OCI-LY3 (cell line): ENCODE measurements around the gene OTOS.

ENCODE experiments used
- EZH2phosphoT487 ChIP-seq: fragments of 200-600 bp; shearing (Covaris generic); IDR thresholded peaks from 2 replicates; pipeline ENCODE4 v1.6.1; 2018; ENCODE audit warnings: antibody characterized with exemption, mixed run types, low read depth
- TF ChIP-seq, protein P1 (sequence below): fragments of 200-600, 300-600 bp; sonication (generic); IDR thresholded peaks from 2 replicates; pipeline ENCODE4 v1.5.1; 2014; ENCODE audit warnings: antibody characterized with exemption, low read length, low read depth

DNA sequence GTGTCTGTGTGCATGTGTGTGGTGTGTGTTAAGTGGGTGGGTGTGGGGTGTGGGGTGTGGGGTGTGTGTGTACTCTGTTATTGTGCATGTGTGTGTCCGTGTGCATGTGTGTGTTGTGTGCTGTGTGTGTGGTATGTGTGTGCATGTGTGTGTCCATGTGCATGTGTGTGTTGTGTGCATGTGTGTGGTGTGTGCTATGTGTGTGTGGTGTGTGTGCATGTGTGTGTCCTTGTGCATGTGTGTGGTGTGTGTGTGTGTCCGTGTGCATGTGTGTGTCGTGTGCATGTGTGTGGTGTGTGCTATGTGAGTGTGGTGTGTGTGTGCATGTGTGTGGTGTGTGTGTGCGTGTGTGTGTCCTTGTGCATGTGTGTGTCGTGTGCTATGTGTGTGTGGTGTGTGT is 6.9 kb upstream of the OTOS start:
- TF ChIP-seq, protein P1, sequence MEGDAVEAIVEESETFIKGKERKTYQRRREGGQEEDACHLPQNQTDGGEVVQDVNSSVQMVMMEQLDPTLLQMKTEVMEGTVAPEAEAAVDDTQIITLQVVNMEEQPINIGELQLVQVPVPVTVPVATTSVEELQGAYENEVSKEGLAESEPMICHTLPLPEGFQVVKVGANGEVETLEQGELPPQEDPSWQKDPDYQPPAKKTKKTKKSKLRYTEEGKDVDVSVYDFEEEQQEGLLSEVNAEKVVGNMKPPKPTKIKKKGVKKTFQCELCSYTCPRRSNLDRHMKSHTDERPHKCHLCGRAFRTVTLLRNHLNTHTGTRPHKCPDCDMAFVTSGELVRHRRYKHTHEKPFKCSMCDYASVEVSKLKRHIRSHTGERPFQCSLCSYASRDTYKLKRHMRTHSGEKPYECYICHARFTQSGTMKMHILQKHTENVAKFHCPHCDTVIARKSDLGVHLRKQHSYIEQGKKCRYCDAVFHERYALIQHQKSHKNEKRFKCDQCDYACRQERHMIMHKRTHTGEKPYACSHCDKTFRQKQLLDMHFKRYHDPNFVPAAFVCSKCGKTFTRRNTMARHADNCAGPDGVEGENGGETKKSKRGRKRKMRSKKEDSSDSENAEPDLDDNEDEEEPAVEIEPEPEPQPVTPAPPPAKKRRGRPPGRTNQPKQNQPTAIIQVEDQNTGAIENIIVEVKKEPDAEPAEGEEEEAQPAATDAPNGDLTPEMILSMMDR: no peak
- TF ChIP-seq EZH2phosphoT487: no peak
